Loucy (cell line): ENCODE results near the gene MRPL53.

Source experiments
- H2AFZ ChIP-seq: fragments of 200-600 bp; sonication (generic); 2 replicates; pipeline ENCODE4 v1.6.0; 2016; ENCODE audit warnings: antibody characterized with exemption, mild to moderate bottlenecking, low read length, moderate library complexity
- H3F3A ChIP-seq: fragments of 200-600 bp; 2 replicates; pipeline ENCODE4 v1.6.0; 2016; ENCODE audit warnings: antibody characterized with exemption, low read depth, mild to moderate bottlenecking
- H3K27me3 ChIP-seq: fragments of 200-600 bp; sonication (generic); 2 replicates; pipeline ENCODE4 v1.6.1; 2014; ENCODE audit warnings: low read length, mild to moderate bottlenecking; ENCODE audit not compliant: insufficient read depth, poor library complexity, severe bottlenecking
- H3K36me3 ChIP-seq: fragments of 200-600 bp; sonication (generic); 2 replicates; pipeline ENCODE4 v1.6.1; 2016; ENCODE audit warnings: low read length; ENCODE audit not compliant: insufficient read depth
- H3K4me1 ChIP-seq: fragments of 200-600 bp; sonication (generic); 2 replicates; pipeline ENCODE4 v1.5.1; 2014; ENCODE audit warnings: low read length, mild to moderate bottlenecking; ENCODE audit not compliant: insufficient read depth, poor library complexity, severe bottlenecking
- H3K4me2 ChIP-seq: fragments of 200-600 bp; sonication (generic); 2 replicates; pipeline ENCODE4 v1.6.0; 2014; ENCODE audit warnings: antibody characterized with exemption, low read length, low read depth, mild to moderate bottlenecking; ENCODE audit not compliant: poor library complexity, severe bottlenecking
- H3K4me3 ChIP-seq: fragments of 200-600 bp; sonication (generic); 2 replicates; pipeline ENCODE4 v1.5.1; 2014; ENCODE audit warnings: low read length, mild to moderate bottlenecking, mixed read lengths; ENCODE audit not compliant: poor library complexity, severe bottlenecking
- H3K79me2 ChIP-seq: fragments of 200-600 bp; sonication (generic); 2 replicates; pipeline ENCODE4 v1.6.1; 2014; ENCODE audit warnings: low read length; ENCODE audit not compliant: insufficient read depth
- H3K9ac ChIP-seq: fragments of 200-600 bp; sonication (generic); 2 replicates; pipeline ENCODE4 v1.6.0; 2014; ENCODE audit warnings: mild to moderate bottlenecking, low read depth, low read length, moderate library complexity; ENCODE audit not compliant: poor library complexity, severe bottlenecking
- H3K9me2 ChIP-seq: fragments of 200-600 bp; sonication (generic); replicated peaks from 2 replicates; pipeline ENCODE4 v1.6.1; 2016; ENCODE audit warnings: low read depth, low read length, mixed read lengths
- H3K9me3 ChIP-seq: fragments of 200-600 bp; sonication (generic); 2 replicates; pipeline ENCODE4 v1.6.1; 2014; ENCODE audit warnings: mild to moderate bottlenecking, antibody characterized with exemption, low read length, low read depth; ENCODE audit not compliant: insufficient read depth
- H4K20me1 ChIP-seq: fragments of 200-600 bp; sonication (generic); 2 replicates; pipeline ENCODE4 v1.6.0; 2014; ENCODE audit warnings: antibody characterized with exemption, low read length, mild to moderate bottlenecking; ENCODE audit not compliant: insufficient read depth, poor library complexity, severe bottlenecking
- EZH2phosphoT487 ChIP-seq: fragments of 200-600 bp; IDR thresholded peaks from 2 replicates; pipeline ENCODE4 v1.6.1; 2018; ENCODE audit warnings: antibody characterized with exemption, mild to moderate bottlenecking, moderate library complexity, borderline replicate concordance
- TF ChIP-seq, protein P1 (sequence below): fragments of 200-600 bp; sonication (generic); conservative IDR thresholded peaks from 2 replicates; pipeline ENCODE4 v1.5.1; 2014; ENCODE audit warnings: mild to moderate bottlenecking, antibody characterized with exemption, low read length

Gene MRPL53

DNA sequence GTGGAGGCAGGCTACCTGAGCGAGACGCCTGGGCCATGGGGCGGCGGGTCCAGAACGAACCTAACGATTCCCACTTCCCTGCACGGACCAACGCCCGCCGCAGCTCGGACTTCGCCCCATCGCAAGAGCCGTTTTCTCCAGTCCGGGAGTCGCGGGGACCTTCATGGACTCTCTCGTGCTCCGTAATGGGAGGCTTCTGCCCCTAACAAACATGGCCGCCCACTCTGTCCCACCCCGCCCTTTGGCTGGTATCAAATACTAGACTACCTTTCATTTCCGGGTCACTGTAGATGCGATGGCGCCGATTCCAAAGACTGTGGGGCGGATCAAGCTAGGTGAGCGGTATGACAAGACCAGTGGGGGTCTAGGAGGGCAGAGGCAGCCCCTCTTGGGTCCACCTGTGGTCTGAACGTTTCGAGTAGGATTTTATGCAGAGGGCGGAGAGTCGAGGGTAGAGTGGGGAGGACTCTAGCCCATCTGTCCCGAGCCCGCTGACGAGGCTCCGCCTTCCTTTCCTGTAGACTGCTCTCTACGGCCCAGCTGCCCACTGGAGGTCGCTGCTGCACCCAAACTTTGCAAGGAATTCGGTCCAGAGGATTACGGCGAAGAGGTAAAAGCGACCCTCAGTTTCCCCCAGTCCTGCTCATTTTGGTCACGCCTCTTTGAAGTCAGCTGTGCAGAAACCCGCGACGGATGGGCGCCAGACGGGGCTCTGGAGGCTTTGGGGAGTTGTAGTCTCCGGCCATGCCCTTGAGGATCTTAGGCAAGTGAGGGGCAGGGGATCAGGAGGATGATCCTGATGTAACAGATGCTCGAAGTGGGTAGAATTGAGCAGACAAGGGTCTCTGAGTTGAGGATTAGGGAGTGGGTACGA, 10.6 kb upstream of the MRPL53 start, which contains the start of the genes CCDC142 and TTC31:
TSS of gene CCDC142 (minus strand) at position 198 of the 874 bp plus-strand sequence. CDS start at position 37, 161 bp downstream.
TSS of gene TTC31 (plus strand) at position 281 of the 874 bp plus-strand sequence. CDS start at position 296, 15 bp downstream.
- Histone ChIP-seq H2AFZ (peak within 1 kb of the TSS; percentile 82), H3K9me2 (no peaks in the 10 kb centered on the region), H3F3A (no peaks in the 10 kb centered on the region), H3K79me2 (peaks cover 53% of the 10 kb centered on the region), H3K27me3 (no peaks in the 10 kb centered on the region), H3K9me3 (no peaks in the 10 kb centered on the region), H3K4me3 (peak within 1 kb of the TSS; percentile 79), H4K20me1 (peaks cover 9% of the 10 kb centered on the region), H3K4me2 (peak within 1 kb of the TSS; percentile 93), H3K36me3 (no peaks in the 10 kb centered on the region), H3K4me1 (peaks cover 29% of the 10 kb centered on the region), H3K9ac (peak within 1 kb of the TSS; percentile 80)
- TF ChIP-seq, protein P1, sequence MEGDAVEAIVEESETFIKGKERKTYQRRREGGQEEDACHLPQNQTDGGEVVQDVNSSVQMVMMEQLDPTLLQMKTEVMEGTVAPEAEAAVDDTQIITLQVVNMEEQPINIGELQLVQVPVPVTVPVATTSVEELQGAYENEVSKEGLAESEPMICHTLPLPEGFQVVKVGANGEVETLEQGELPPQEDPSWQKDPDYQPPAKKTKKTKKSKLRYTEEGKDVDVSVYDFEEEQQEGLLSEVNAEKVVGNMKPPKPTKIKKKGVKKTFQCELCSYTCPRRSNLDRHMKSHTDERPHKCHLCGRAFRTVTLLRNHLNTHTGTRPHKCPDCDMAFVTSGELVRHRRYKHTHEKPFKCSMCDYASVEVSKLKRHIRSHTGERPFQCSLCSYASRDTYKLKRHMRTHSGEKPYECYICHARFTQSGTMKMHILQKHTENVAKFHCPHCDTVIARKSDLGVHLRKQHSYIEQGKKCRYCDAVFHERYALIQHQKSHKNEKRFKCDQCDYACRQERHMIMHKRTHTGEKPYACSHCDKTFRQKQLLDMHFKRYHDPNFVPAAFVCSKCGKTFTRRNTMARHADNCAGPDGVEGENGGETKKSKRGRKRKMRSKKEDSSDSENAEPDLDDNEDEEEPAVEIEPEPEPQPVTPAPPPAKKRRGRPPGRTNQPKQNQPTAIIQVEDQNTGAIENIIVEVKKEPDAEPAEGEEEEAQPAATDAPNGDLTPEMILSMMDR: peak; percentile 93
- TF ChIP-seq EZH2phosphoT487: no peak

DNA sequence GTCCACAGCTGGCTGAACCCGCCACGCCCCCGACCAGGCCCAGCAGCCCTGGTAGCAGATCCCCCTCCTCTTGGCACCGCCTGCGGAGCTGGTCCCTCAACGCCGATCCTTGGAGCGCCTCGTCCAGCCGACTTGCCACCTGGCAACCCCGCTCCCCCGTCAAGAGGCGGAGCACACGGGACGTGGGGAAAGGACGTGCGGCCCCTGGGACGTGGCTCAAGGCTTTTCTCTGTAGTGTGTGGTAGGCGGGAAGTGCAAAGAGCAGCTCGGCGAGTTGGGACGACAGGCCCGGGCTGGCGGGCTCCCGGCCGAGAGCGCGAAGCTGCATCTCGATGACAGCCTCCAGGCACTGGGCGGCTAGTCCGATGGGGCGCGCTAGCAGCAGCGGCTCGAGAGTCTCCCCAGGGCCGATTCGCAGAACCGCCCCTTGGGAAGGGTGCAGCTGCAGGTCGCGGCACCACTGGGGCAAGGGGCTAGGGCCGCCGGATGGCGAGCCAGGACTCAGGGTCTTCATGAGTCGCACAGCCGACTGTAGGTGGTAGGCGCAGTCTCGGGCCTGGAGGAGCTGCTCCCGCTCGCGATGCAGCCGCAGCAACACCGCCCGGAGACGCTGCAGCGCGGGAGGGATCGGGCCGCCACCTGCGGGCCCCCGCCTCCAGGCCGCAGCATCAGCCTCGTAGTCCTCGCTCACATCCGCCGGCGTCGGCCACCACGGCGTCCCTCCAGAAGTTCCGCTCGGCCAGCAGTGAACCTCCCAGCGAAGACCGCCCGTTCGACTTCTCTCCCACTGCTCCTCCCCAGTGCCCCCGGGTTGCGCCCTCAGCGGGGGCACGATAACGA, 9.7 kb upstream of the MRPL53 start:
- Histone ChIP-seq H3K4me1 (peaks cover 29% of the 10 kb centered on the region), H3K9ac (peak overlapping the region; percentile 80), H3K4me3 (peak overlapping the region; percentile 79), H3K9me2 (no peaks in the 10 kb centered on the region), H3F3A (no peaks in the 10 kb centered on the region), H3K79me2 (peaks cover 53% of the 10 kb centered on the region), H3K27me3 (no peaks in the 10 kb centered on the region), H3K36me3 (no peaks in the 10 kb centered on the region), H4K20me1 (peaks cover 9% of the 10 kb centered on the region), H3K9me3 (no peaks in the 10 kb centered on the region), H3K4me2 (peak overlapping the region; percentile 93), H2AFZ (peak overlapping the region; percentile 82)
- TF ChIP-seq, protein P1: no peak
- TF ChIP-seq EZH2phosphoT487: no peak

DNA sequence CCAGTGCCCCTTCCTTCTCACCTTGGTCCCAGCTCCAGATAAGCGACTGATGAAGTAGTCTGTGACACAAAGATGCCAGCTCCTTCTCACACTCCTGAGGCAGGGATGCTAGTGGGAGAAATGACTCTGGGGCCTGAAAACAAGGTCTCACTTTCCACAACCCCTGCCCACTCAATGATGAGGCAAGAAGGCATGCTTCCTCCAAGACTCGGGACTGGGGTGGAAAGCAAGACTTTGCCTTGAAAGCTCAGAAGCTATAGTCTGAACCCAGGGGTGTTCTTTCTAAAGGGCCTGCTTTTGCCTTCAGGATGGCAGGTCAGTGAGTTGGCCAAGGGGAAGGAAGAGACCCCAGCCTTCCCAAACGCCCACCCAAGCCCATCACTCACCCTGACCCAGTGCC, 9.0 kb upstream of the MRPL53 start:
- H3F3A ChIP-seq: no peaks in the 10 kb centered on the region

More for the DNA sequence above, 9.0 kb upstream of the MRPL53 start:
- Histone ChIP-seq H3K9ac (peak overlapping the region; percentile 80), H3K36me3 (no peaks in the 10 kb centered on the region), H2AFZ (no peak overlapping the region), H3K4me3 (peak overlapping the region; percentile 79), H3K9me3 (no peaks in the 10 kb centered on the region), H3K79me2 (peaks cover 53% of the 10 kb centered on the region), H3K4me1 (peaks cover 29% of the 10 kb centered on the region), H3K9me2 (no peaks in the 10 kb centered on the region), H4K20me1 (peaks cover 9% of the 10 kb centered on the region), H3K27me3 (no peaks in the 10 kb centered on the region), H3K4me2 (peak overlapping the region; percentile 93)
- TF ChIP-seq, protein P1: no peak
- TF ChIP-seq EZH2phosphoT487: no peak
